ENCODE data around the gene SDK1. TPM values are rescaled to one million over a fixed set of nuclear protein-coding genes. Genes with fewer than 3 reads are reported as not detected.

SDK1 gene
- total RNA-seq, 1 experiment from 2014 or later, result 9.3 TPM

DNA sequence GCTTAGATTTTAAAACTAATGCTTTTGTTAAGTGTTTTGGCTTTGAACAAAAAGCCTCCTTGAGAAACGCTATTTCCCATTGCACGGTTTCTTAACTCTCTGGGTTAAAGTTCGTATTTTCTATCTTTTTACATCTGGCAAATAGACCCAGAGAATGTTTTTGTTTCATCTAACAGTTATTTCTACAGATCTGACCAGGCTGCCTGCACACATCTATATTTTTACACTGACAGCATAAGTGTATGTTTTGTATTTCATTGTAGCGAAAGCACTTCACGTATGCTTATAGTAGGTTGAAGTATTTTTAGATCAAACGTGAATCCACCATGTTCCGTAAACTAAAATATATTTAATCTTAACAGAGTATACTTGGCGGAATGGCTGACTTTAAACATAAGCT lies 477.3 kb downstream of the SDK1 start:
- peaks cover 11% of the 10 kb centered on the region for H3K36me3 Mint-ChIP-seq
- TF ChIP-seq TEAD4 (CRISPR knock-in tag; IDR thresholded peaks at IDR 0.05) (no peak), ZNF416 (CRISPR knock-in tag; IDR thresholded peaks at IDR 0.05) (no peak), NR2C2 (CRISPR knock-in tag; IDR thresholded peaks at IDR 0.05) (no peak), CBFB (CRISPR knock-in tag; IDR thresholded peaks at IDR 0.05; ENCODE audit: low read depth) (no peak)
- TF ChIP-seq, protein P1, sequence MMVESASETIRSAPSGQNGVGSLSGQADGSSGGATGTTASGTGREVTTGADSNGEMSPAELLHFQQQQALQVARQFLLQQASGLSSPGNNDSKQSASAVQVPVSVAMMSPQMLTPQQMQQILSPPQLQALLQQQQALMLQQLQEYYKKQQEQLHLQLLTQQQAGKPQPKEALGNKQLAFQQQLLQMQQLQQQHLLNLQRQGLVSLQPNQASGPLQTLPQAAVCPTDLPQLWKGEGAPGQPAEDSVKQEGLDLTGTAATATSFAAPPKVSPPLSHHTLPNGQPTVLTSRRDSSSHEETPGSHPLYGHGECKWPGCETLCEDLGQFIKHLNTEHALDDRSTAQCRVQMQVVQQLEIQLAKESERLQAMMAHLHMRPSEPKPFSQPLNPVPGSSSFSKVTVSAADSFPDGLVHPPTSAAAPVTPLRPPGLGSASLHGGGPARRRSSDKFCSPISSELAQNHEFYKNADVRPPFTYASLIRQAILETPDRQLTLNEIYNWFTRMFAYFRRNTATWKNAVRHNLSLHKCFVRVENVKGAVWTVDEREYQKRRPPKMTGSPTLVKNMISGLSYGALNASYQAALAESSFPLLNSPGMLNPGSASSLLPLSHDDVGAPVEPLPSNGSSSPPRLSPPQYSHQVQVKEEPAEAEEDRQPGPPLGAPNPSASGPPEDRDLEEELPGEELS (CRISPR knock-in tag; IDR thresholded peaks at IDR 0.05), result no peak
- peaks cover 7% of the 10 kb centered on the region for H3K4me1 Mint-ChIP-seq
- POLR2A ChIA-PET, result no interaction called here
- H3K9me3 Mint-ChIP-seq, result peaks cover 27% of the 10 kb centered on the region
- no peak for ATAC-seq
- H3K4me3 Mint-ChIP-seq, result no peak overlapping the region
- no peak overlapping the region for H3K27ac Mint-ChIP-seq
- no peaks in the 10 kb centered on the region for H3K27me3 Mint-ChIP-seq (ENCODE audit: low read depth)
- CTCF ChIA-PET, result no interaction called here
- DNase-seq (ENCODE audit: low spot score), result no peak

DNA sequence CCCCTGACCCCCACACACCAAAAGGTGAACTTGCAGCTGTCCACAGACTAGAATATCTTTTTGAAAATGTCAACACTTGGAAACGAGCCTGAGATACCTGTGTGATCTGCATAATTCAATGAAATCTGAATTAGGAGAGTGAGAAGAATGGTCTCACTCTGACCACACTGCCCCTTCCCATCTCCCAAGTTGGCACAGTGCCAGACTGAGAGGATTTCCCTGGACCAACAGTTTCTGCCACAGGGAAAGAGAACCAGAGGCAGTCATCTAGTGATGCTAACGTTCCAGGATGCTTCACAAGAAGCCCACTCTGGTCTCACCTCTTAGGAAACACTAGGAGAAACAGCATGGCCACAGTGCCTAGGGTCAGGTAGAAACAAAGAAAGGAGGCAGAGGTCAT lies 479.0 kb downstream of the SDK1 start:
- peaks cover 11% of the 10 kb centered on the region for H3K36me3 Mint-ChIP-seq
- H3K27ac Mint-ChIP-seq, result no peak overlapping the region
- H3K27me3 Mint-ChIP-seq (ENCODE audit: low read depth), result no peaks in the 10 kb centered on the region
- no peak for ATAC-seq
- DNase-seq (ENCODE audit: low spot score), result no peak
- H3K9me3 Mint-ChIP-seq, result peaks cover 28% of the 10 kb centered on the region
- TF ChIP-seq GTF2I (CRISPR knock-in tag; conservative IDR thresholded peaks at IDR 0.05) (no peak), GRHL2 (CRISPR knock-in tag; IDR thresholded peaks at IDR 0.05; ENCODE audit: insufficient replicate concordance, severe bottlenecking) (no peak), CREM (CRISPR knock-in tag; IDR thresholded peaks at IDR 0.05) (no peak), ZNF232 (CRISPR knock-in tag; IDR thresholded peaks at IDR 0.05) (no peak), TP53 (CRISPR knock-in tag; IDR thresholded peaks at IDR 0.05) (no peak), RORB (CRISPR knock-in tag; IDR thresholded peaks at IDR 0.05) (no peak), EMX1 (CRISPR knock-in tag; IDR thresholded peaks at IDR 0.05) (no peak), GABPB1 (CRISPR knock-in tag; IDR thresholded peaks at IDR 0.05) (no peak), SMAD4 (CRISPR knock-in tag; IDR thresholded peaks at IDR 0.05) (no peak), ZBTB21 (CRISPR knock-in tag; IDR thresholded peaks at IDR 0.05; ENCODE audit: borderline replicate concordance) (no peak)
- TF ChIP-seq, protein P2, sequence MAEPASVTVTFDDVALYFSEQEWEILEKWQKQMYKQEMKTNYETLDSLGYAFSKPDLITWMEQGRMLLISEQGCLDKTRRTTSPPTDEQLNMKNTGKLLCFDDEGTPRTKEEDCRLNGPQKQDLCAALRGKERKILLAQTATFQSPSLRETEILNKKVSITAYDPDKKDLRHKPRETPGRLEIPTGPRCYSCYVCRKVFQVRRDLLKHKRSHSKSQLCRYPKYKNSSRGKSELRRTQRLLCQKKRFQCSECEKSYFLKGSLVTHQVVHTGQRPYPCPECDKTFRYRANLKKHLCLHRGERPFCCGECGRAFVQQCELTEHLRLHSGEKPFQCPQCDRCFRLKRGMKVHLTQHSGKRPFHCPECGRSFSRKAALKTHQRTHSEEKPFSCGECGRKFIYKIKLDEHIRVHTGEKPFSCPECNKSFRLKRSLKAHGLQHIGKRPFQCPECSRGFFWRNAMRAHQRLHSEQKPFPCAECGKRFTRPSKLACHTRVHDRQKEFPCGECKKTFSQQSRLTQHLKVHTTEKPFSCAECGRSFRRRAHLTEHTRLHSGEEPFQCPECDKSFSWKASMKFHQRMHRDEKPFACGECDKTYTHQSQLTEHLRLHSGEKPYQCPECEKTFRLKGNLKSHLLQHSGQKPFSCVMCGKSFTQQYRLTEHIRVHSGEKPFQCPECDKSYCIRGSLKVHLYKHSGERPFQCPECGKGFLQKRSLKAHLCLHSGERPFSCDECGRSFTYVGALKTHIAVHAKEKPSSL (CRISPR knock-in tag; conservative IDR thresholded peaks at IDR 0.05), result no peak
- TF ChIP-seq, protein P3, sequence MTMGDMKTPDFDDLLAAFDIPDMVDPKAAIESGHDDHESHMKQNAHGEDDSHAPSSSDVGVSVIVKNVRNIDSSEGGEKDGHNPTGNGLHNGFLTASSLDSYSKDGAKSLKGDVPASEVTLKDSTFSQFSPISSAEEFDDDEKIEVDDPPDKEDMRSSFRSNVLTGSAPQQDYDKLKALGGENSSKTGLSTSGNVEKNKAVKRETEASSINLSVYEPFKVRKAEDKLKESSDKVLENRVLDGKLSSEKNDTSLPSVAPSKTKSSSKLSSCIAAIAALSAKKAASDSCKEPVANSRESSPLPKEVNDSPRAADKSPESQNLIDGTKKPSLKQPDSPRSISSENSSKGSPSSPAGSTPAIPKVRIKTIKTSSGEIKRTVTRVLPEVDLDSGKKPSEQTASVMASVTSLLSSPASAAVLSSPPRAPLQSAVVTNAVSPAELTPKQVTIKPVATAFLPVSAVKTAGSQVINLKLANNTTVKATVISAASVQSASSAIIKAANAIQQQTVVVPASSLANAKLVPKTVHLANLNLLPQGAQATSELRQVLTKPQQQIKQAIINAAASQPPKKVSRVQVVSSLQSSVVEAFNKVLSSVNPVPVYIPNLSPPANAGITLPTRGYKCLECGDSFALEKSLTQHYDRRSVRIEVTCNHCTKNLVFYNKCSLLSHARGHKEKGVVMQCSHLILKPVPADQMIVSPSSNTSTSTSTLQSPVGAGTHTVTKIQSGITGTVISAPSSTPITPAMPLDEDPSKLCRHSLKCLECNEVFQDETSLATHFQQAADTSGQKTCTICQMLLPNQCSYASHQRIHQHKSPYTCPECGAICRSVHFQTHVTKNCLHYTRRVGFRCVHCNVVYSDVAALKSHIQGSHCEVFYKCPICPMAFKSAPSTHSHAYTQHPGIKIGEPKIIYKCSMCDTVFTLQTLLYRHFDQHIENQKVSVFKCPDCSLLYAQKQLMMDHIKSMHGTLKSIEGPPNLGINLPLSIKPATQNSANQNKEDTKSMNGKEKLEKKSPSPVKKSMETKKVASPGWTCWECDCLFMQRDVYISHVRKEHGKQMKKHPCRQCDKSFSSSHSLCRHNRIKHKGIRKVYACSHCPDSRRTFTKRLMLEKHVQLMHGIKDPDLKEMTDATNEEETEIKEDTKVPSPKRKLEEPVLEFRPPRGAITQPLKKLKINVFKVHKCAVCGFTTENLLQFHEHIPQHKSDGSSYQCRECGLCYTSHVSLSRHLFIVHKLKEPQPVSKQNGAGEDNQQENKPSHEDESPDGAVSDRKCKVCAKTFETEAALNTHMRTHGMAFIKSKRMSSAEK (CRISPR knock-in tag; IDR thresholded peaks at IDR 0.05; ENCODE audit: borderline replicate concordance), result no peak
- TF ChIP-seq, protein P4, sequence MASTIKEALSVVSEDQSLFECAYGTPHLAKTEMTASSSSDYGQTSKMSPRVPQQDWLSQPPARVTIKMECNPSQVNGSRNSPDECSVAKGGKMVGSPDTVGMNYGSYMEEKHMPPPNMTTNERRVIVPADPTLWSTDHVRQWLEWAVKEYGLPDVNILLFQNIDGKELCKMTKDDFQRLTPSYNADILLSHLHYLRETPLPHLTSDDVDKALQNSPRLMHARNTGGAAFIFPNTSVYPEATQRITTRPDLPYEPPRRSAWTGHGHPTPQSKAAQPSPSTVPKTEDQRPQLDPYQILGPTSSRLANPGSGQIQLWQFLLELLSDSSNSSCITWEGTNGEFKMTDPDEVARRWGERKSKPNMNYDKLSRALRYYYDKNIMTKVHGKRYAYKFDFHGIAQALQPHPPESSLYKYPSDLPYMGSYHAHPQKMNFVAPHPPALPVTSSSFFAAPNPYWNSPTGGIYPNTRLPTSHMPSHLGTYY (CRISPR knock-in tag; IDR thresholded peaks at IDR 0.05), result no peak
- TF ChIP-seq, protein P5, sequence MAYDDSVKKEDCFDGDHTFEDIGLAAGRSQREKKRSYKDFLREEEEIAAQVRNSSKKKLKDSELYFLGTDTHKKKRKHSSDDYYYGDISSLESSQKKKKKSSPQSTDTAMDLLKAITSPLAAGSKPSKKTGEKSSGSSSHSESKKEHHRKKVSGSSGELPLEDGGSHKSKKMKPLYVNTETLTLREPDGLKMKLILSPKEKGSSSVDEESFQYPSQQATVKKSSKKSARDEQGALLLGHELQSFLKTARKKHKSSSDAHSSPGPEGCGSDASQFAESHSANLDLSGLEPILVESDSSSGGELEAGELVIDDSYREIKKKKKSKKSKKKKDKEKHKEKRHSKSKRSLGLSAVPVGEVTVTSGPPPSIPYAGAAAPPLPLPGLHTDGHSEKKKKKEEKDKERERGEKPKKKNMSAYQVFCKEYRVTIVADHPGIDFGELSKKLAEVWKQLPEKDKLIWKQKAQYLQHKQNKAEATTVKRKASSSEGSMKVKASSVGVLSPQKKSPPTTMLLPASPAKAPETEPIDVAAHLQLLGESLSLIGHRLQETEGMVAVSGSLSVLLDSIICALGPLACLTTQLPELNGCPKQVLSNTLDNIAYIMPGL (CRISPR knock-in tag; IDR thresholded peaks at IDR 0.05), result no peak
- H3K4me1 Mint-ChIP-seq, result peaks cover 7% of the 10 kb centered on the region
- no peak overlapping the region for H3K4me3 Mint-ChIP-seq
- POLR2A ChIA-PET, result interaction anchor here (0.7 kb wide), 1 partner anchor 773 kb away, joined by 6 read pairs; no protein-coding TSS in a partner anchor
- CTCF ChIA-PET, result interaction anchor here (1.0 to 1.2 kb wide), 3 partner anchors 86 to 380 kb away, joined by 3 to 5 read pairs (median 4); no protein-coding TSS in a partner anchor

Data from WTC11 (cell line).